H54 (cell line): ENCODE results near the gene TFCP2L1.

Experiments
- DNase-seq: peaks from one replicate; pipeline ENCODE4 v3.0.0; 2011; ENCODE audit warnings: low spot score, mixed read lengths; ENCODE audit not compliant: insufficient read length
- FAIRE-seq: peaks from 3 replicates; lab custom pipeline; 2011; peaks lifted over from hg19 to GRCh38; lab: Jason Lieb, UNC
- POLR2A ChIP-seq: IDR thresholded peaks from 2 replicates; pipeline ENCODE4 v1.6.1; 2011; ENCODE audit warnings: low read depth, mild to moderate bottlenecking, low read length

The TFCP2L1 gene

GRCh38 chr2:121175326-121175725 is 109.7 kb downstream of the TFCP2L1 start:
- TF ChIP-seq POLR2A, result no peak
- FAIRE-seq, result no peak
- DNase-seq, result no peak

DNA sequence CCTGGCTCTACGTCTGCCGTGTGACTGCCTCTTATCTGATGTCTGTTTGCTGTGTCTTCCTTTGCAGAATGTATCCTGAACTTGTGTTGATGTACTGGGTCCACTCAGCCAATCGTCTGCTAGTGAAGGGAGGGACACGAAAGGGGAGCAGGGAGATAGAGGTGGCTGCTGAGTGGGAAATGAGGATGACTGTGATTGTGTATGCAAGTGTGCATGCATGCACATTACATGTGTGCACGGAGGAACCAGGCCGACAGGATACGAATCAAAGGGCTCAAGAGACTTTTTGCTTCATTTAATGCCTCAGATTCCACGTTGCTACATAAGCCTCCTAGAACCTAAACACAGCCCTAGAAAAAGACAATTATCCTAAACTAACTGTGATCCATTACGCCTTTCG is 111.2 kb downstream of the TFCP2L1 start:
- no peak for DNase-seq
- TF ChIP-seq POLR2A, result no peak

DNA sequence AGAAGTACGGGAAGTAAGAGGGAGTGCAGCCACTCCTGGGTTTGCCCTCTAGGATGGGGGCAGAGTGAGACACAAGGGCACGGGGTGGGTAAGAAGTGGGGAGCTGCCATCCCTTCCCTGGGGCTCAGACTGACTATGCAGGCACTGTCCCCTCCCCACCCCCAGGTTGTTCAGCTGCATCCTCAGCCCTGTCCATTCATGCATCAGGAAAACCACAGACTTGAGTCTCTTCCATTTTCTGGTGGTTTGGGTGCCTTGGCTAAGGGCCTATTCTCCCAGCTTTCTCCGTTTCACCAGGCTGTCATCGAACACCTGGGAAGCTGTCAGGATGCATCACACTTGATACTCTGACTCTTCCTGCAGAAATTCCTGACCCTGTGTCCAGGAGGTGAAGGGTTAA is 111.9 kb downstream of the TFCP2L1 start:
- FAIRE-seq, result no peak
- no peak for DNase-seq
- TF ChIP-seq POLR2A, result no peak

More for the DNA sequence above, 111.2 kb downstream of the TFCP2L1 start:
- FAIRE-seq, result no peak

GRCh38 chr2:121172456-121172855 is 112.5 kb downstream of the TFCP2L1 start:
- no peak for TF ChIP-seq POLR2A
- FAIRE-seq, result no peak
- no peak for DNase-seq

- FAIRE-seq, result no peak
- TF ChIP-seq POLR2A, result no peak
- DNase-seq, result no peak
Measured at GRCh38 chr2:121171625-121172119, 113.3 kb downstream of the TFCP2L1 start.

DNA sequence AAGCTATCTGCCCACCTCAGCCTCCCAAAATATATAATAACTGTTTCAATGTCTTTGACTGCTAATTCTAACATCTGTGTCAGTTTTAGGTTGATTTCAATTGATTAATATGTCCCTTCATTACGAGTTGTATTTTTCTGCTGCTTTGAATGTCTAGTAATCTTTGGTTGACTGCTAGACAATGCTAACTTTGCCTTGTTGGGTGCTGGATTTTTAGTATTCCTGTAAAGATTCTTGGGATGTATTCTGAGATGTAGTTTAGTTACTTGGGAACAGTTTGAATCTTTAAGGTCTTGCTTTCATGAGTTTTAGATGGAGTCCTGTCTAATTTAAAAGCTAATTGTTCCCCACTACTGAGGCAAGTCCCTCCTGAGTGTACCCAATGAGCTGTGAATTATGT is 114.4 kb downstream of the TFCP2L1 start:
- FAIRE-seq (no peak), DNase-seq (no peak)
- no peak for TF ChIP-seq POLR2A

DNA sequence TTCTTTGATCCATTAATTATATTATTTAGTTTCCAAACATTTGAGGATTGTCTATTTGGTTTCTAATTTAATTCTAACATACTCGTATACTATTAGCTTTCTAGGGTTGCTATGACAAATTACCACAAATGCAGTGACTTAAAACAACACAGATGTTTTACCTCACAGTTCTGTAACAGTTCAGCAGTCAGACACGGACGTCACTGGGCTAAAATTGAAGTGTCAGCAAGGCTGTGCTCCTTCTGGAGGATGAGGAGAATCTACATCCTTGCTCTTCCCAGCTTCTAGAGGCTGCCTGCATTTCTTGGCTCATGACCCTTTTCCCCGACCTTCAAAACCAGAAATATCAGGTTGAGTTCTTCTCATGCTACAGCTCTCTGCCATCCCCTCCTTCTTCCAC is 117.6 kb downstream of the TFCP2L1 start:
- TF ChIP-seq POLR2A, result no peak
- no peak for FAIRE-seq
- DNase-seq, result no peak
